Fibroblast of pulmonary artery (primary cell): ENCODE data around the gene IL4.
A peak's percentile ranks its signal among the peaks of the same experiment; 100 is the strongest.

Experiments used
- DNase-seq: peaks from one replicate; pipeline ENCODE4 v3.0.0-alpha.2; 2010; ENCODE audit warnings: low read depth
- H3K4me3 ChIP-seq: replicated peaks from 2 replicates; pipeline ENCODE4 v1.5.1; 2011; ENCODE audit warnings: low read depth, mild to moderate bottlenecking, control low read depth, low read length, moderate library complexity
- CTCF ChIP-seq: IDR thresholded peaks from 2 replicates; pipeline ENCODE4 v1.5.1; 2011; ENCODE audit warnings: mild to moderate bottlenecking, control low read depth, low read length, inconsistent platforms; ENCODE audit errors: missing control alignments

The IL4 gene

GRCh38 chr5:132658381-132659302 is 15.1 kb upstream of the IL4 start:
- DNase-seq: no peak
- no peak for TF ChIP-seq CTCF
- H3K4me3 ChIP-seq: no peak overlapping the region

GRCh38 chr5:132659598-132660493 is 13.9 kb upstream of the IL4 start:
- TF ChIP-seq CTCF: no peak
- no peak overlapping the region for H3K4me3 ChIP-seq
- no peak for DNase-seq

- TF ChIP-seq CTCF: no peak
- peak; percentile 16 for DNase-seq
- H3K4me3 ChIP-seq: no peak overlapping the region
Observed at GRCh38 chr5:132661231-132662003, 12.4 kb upstream of the IL4 start.

- DNase-seq: no peak
- TF ChIP-seq CTCF: no peak
- no peak overlapping the region for H3K4me3 ChIP-seq
Observed at GRCh38 chr5:132662004-132662401, 11.8 kb upstream of the IL4 start.

- peak; percentile 14 for DNase-seq
- no peak overlapping the region for H3K4me3 ChIP-seq
- TF ChIP-seq CTCF: no peak
Observed at GRCh38 chr5:132662925-132663770, 10.6 kb upstream of the IL4 start.
